ENCODE data around the gene NACC2. TPM values are rescaled to one million over a fixed set of nuclear protein-coding genes. Genes with fewer than 3 reads are reported as not detected.

NACC2 gene
- total and polyA plus RNA-seq, 10 of the 15 experiments (the other 5 are each of a cell fraction or from before 2014, with no cell fraction given), result 0.66 to 14.7 (median 3.5) TPM

DNA sequence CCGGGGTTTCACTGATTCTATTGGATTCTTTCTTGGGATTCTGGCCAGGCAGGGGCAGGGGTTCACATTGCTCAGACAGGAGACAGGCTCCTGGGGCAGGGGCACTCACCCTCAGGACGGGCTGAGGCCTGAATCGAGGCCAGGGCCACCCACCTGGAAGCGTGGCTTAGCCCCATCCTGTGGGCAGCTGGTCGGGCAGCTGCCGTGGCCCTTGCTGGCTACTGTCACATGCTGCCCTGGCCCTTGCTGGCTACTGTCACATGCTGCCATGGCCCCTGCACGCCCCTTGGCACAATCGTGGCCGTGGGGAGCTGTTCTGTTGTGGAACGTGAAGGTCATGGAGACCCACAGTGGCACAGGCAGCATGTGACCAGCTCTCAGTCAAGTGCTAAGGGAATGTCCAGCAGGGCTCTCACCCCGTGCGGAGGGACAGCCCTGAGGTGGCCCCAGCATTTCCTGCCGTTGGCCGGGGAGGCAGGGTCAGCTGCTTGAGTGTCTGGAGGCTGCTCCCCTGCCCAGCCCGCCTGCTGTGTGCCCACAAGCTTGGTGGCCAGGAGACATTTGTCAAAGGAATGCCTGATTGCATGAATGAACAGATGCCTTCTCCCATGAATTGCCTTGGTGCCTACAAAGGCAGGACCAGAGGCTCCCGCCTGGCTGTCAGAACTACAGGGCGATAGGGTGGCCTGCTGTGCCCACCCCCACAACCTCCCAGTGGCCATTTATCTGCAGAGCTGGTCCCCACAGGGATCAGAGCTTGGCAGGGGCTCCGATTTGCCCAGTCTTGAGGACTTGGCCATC, 40.4 kb upstream of the NACC2 start:
- H3K4me2 ChIP-seq (ENCODE audit: control insufficient read depth, insufficient read depth), result no peak overlapping the region
- H3K9ac ChIP-seq (ENCODE audit: control insufficient read depth, insufficient read depth, low read length), result no peak overlapping the region
- no peaks in the 10 kb centered on the region for H4K20me1 ChIP-seq (ENCODE audit: control insufficient read depth, insufficient read depth)
- H3K27ac ChIP-seq (ENCODE audit: control insufficient read depth, insufficient read depth), result no peak overlapping the region
- intact Hi-C loops (cut with micrococcal nuclease; ENCODE audit: unreplicated experiment), result no loop called here
- TF ChIP-seq LARP7 (IDR thresholded peaks at IDR 0.05), result no peak
- TF ChIP-seq, protein P1, sequence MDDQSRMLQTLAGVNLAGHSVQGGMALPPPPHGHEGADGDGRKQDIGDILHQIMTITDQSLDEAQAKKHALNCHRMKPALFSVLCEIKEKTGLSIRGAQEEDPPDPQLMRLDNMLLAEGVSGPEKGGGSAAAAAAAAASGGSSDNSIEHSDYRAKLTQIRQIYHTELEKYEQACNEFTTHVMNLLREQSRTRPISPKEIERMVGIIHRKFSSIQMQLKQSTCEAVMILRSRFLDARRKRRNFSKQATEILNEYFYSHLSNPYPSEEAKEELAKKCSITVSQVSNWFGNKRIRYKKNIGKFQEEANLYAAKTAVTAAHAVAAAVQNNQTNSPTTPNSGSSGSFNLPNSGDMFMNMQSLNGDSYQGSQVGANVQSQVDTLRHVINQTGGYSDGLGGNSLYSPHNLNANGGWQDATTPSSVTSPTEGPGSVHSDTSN (IDR thresholded peaks at IDR 0.05; ENCODE audit: insufficient replicate concordance, low read depth, low read length), result no peak
- no peak for TF ChIP-seq ESRRA (IDR thresholded peaks at IDR 0.05; ENCODE audit: low read length)
- TF ChIP-seq, protein P2, sequence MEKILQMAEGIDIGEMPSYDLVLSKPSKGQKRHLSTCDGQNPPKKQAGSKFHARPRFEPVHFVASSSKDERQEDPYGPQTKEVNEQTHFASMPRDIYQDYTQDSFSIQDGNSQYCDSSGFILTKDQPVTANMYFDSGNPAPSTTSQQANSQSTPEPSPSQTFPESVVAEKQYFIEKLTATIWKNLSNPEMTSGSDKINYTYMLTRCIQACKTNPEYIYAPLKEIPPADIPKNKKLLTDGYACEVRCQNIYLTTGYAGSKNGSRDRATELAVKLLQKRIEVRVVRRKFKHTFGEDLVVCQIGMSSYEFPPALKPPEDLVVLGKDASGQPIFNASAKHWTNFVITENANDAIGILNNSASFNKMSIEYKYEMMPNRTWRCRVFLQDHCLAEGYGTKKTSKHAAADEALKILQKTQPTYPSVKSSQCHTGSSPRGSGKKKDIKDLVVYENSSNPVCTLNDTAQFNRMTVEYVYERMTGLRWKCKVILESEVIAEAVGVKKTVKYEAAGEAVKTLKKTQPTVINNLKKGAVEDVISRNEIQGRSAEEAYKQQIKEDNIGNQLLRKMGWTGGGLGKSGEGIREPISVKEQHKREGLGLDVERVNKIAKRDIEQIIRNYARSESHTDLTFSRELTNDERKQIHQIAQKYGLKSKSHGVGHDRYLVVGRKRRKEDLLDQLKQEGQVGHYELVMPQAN (conservative IDR thresholded peaks at IDR 0.05), result no peak
- TF ChIP-seq GABPA (IDR thresholded peaks at IDR 0.05; ENCODE audit: low read depth), result no peak
- no peak for TF ChIP-seq STAT3 (IDR thresholded peaks at IDR 0.05; ENCODE audit: low read depth, low read length)
- TF ChIP-seq SIN3A (IDR thresholded peaks at IDR 0.05; ENCODE audit: low read depth, low read length), result no peak
- no peak for TF ChIP-seq MTA3 (IDR thresholded peaks at IDR 0.05; ENCODE audit: borderline replicate concordance, low read length)
- no peak for TF ChIP-seq FOS (IDR thresholded peaks at IDR 0.05; ENCODE audit: borderline replicate concordance, extremely low read depth, insufficient read length)
- no peak for TF ChIP-seq ZSCAN29 (IDR thresholded peaks at IDR 0.05)
- TF ChIP-seq ZNF207 (IDR thresholded peaks at IDR 0.05; ENCODE audit: borderline replicate concordance), result no peak
- no peak for TF ChIP-seq NFYB (IDR thresholded peaks at IDR 0.05; ENCODE audit: insufficient read depth, low read depth, low read length)
- TF ChIP-seq, protein P3, sequence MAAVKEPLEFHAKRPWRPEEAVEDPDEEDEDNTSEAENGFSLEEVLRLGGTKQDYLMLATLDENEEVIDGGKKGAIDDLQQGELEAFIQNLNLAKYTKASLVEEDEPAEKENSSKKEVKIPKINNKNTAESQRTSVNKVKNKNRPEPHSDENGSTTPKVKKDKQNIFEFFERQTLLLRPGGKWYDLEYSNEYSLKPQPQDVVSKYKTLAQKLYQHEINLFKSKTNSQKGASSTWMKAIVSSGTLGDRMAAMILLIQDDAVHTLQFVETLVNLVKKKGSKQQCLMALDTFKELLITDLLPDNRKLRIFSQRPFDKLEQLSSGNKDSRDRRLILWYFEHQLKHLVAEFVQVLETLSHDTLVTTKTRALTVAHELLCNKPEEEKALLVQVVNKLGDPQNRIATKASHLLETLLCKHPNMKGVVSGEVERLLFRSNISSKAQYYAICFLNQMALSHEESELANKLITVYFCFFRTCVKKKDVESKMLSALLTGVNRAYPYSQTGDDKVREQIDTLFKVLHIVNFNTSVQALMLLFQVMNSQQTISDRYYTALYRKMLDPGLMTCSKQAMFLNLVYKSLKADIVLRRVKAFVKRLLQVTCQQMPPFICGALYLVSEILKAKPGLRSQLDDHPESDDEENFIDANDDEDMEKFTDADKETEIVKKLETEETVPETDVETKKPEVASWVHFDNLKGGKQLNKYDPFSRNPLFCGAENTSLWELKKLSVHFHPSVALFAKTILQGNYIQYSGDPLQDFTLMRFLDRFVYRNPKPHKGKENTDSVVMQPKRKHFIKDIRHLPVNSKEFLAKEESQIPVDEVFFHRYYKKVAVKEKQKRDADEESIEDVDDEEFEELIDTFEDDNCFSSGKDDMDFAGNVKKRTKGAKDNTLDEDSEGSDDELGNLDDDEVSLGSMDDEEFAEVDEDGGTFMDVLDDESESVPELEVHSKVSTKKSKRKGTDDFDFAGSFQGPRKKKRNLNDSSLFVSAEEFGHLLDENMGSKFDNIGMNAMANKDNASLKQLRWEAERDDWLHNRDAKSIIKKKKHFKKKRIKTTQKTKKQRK (IDR thresholded peaks at IDR 0.05; ENCODE audit: low read depth, low read length), result no peak
- SMC1A ChIA-PET (ENCODE audit: uncharacterized antibody, unreplicated experiment), result no interaction called here
- POLR2A ChIA-PET, result interaction anchor here (0.6 kb wide), 1 partner anchor 209 kb away, joined by 3 read pairs; no protein-coding TSS in a partner anchor
- BruUV-seq (replicated peaks), result no TSS peak
- H2AFZ ChIP-seq (ENCODE audit: control insufficient read depth, low read depth, low read length), result no peak overlapping the region
- H3K9me3 ChIP-seq (replicated peaks; ENCODE audit: control insufficient read depth, insufficient read depth, low read length), result no peaks in the 10 kb centered on the region
- in situ Hi-C loops (cut with MboI), result no loop called here
- CTCF ChIA-PET, result no interaction called here
- H3K36me3 ChIP-seq (ENCODE audit: control insufficient read depth in 2 of 2, insufficient read depth in 2 of 2, low read length in 1 of 2), result no peaks in the 10 kb centered on the region
- FAIRE-seq (no peak), ATAC-seq (no peak), DNase-seq (ENCODE audit: low read depth, low spot score) (no peak)
- H3K79me2 ChIP-seq (ENCODE audit: control insufficient read depth, insufficient read depth, low read length), result no peaks in the 10 kb centered on the region
- H3K27me3 ChIP-seq (replicated peaks in 1 of 2; ENCODE audit: control insufficient read depth in 2 of 2, insufficient read depth in 2 of 2, low read length in 1 of 2), result peaks cover 0 to 2% of the 10 kb centered on the region in 2 experiments; a peak in 2 of 4 replicates
- H3K4me3 ChIP-seq, result no peak overlapping the region
- no peaks in the 10 kb centered on the region for H3K4me1 ChIP-seq (ENCODE audit: control insufficient read depth, insufficient read depth, low read length)
- WGBS (ENCODE audit: insufficient coverage, insufficient replicate concordance, low lambda C conversion rate, missing lambda C conversion rate), result 16% methylated on average over 18 of the region's 18 CpGs
- RAD21 ChIA-PET (ENCODE audit: unreplicated experiment), result no interaction called here

Measured in GM12878 (cell line).